Stimulated activated naive CD4-positive, alpha-beta T cell (primary cell): ENCODE data around the gene SFRP5.
A peak's percentile ranks its signal among the peaks of the same experiment; 100 is the strongest.

ENCODE experiments used
- DNase-seq, 6 experiments: peaks; one replicate each; lab custom pipeline; 2025; lab: John Stamatoyannopoulos, UW

Gene SFRP5

DNA sequence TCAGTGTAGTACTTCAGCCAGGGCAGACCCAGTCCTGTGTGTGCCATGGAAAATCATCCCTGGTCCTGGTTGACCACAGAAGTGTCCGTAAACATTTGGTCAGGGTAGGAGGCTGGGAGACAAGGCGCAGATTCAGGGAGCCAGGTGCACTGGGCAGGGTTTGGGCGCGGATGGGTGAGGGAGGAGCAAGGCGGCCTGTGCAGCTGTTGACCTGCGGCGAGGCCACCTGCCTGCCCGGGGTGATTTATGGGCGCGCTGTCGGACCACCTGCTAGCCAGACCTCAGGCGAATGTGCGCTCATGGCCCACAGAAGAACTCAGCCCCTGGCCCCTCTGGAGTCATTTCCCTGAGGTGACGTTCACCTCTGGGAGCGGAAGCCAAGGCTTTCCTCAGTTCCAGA, 6.6 kb downstream of the SFRP5 start:
- no peak for DNase-seq

GRCh38 chr10:97764519-97764931, 7.3 kb downstream of the SFRP5 start:
- DNase-seq, result no peak

DNA sequence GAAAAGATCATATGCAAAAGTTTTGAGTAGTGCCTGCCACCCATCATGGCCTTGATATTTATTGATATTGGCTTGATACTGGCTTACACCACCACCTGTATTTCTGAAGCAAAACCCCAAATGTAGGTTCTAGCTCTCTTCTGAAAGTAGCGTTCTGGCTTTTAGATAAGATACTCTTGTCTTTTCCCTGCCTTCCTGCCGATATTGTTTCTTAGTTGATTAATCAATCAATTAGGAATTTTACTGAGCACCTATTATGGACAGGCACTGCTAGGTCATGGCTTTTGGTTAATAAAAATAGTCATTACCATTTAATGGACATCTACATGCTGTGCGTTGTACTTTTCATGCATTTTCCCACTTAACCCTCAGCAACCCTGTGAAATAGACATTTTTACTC, 7.9 kb downstream of the SFRP5 start:
- DNase-seq, result no peak

DNA sequence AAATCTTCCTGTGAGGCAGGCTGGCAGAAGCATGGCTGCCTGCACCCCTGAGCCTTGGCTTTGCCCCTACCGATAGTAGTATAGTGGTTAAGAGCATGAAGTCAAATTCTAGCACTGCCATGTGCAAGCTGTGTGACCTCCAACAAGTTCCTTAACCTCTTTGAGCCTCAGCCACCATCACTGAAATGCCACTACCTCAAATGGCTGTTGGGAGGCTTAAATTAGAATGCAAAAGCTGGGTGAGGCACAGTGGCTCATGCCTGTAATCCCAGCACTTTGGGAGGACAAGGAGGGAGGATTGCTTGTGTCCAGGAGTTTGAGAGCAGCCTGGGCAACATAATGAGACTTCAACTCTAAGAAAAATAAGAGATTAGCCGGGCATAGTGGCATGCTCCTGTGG, 8.4 kb downstream of the SFRP5 start:
- DNase-seq, result no peak

DNA sequence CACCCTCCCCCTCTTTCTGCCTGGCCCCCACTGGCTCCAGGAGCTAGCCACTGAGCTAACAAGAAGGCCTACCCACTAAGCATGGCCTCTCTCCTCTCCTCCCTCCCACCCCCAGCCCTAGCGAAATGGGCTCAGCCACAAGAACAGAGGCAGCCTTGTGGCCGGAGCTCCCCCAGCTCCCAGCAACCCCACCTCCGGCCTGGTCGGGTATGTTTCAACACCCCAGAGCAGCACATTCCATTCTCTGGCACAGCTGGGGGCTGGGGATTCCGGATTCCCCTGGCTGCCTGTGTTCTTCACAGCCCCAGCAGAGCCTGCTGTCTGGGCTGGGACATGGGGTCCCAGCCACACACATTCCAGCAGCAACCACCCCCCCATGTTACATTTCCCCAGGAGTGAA, 9.0 kb downstream of the SFRP5 start:
- DNase-seq, result no peak

- no peak for DNase-seq
Measured at GRCh38 chr10:97762056-97762455, 9.7 kb downstream of the SFRP5 start.

DNA sequence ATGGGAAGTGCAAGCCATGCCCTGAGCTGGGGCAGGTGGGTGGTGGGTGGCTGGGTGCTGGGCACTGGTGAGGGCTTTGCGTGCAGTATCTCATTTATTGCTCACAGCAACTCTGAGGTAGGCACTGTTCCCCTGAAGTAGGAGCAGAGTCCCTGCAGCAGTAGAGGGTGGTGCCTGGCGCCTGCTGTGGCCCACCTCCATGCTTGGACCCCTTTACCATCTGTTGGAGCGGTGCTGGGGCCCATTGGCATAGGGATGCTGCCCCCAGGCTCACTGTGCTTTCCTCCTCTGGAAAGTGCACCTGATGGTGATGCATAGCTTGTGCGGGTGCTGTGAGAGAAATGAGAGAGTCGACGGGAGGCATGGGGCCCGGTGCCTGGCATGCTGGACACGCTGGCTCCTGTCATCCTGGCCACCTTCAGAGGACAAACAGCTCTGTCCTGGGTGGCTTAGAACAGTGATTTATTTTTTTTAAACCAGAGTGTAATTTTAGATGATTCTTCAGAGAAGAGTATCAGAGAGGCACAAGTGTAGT, 10.4 kb downstream of the SFRP5 start:
- no peak for DNase-seq

- no peak for DNase-seq
Measured at GRCh38 chr10:97760461-97761257, 11.1 kb downstream of the SFRP5 start.

DNA sequence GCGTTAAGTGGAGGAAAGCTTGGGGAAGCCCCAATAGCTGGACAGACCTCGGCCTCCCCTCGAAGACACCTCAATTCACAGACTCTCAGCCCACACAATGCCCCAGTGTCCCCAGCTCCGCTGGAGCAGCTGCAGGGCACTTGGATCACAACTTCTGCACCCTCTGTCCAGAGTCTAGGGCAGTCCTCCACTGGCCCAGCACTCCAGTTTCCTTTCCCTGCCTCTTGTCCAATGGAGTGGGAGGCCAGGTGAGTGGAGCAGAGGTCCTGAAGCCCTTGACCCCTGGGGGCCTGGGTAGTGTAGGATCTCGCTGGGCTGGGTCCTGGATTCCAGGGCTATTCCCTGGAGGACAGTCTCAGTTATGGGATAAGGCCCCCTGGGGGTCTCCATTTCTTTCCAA, 11.9 kb downstream of the SFRP5 start:
- DNase-seq, result no peak

DNA sequence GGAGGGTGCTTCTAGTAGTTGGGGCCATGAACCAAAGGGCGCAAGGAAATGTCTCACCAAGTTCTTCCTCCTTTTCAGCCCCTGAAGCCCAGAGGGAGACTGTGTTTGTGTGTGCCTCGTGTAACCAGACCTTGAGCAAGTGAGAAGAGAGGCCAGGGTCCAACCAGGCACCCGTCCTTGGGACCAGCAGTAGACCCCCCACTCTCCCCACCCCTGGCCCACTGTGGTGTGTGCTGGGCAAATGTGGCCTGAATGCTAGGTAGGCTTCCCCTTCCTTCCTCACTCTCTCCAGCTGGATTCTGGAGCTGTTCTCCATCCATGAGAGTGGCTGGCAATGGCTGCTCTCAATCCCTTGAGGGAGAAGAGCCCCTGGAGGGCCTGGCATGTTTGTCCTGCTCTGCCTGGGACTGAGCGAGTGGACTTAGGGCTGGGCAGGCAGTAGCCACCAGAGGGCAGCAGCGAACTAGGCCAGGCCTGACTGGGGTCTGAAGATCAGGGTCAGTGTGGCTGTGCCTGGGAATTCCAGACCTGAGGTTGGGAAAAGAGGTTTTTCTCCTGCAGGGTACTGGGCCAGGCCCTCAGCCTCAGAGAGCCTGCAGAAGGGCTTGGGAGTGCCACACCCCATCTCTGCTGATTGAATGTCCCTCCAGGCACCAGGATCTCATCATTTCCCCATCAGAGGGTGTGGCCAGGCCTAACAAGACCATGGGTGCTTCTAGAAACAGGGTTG, 12.5 kb downstream of the SFRP5 start:
- peak; percentile 5 to 56 (median 18) for DNase-seq

DNA sequence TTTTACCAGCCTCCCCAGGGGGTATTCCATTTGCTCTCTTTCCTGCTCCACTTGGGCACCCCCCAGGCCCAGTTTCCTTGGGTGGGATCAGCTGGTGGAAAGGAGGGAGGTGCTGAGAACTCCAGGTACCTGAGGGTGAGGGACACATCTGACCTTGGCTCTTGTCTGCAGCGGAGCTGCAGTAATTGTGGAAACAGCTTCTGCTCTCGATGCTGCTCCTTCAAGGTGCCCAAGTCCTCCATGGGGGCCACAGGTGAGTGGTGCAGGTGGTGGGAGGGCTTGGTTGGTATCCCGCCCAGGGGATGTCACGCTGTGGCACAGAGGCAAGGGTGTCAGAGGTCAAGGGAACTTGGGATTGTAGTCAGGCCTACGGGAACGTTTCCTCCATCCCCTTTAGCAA, 14.3 kb downstream of the SFRP5 start:
- DNase-seq, result no peak

GRCh38 chr10:97755718-97756117, 16.1 kb downstream of the SFRP5 start:
- DNase-seq, result no peak

DNA sequence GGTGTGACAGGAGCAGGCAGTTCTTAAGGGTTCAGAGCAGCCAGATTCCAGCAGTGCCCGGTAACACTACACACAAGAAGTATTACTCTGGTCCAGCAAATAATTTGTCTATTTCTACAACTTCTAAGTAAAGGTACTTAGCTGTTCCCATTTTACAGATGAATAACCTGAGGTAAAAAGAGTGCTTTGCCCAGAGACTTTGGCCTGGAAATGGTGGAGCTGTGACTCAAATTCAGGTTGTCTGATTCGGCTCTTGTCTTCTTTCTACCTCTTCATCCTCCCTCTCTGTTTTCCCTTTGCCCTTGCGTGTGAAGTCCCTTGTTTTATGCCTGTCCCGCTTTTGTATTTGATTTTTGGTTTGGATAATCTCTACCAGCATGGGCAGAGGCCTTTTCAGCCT, 17.1 kb downstream of the SFRP5 start:
- no peak for DNase-seq

- no peak for DNase-seq
Measured at GRCh38 chr10:97752956-97753355, 18.8 kb downstream of the SFRP5 start.

DNA sequence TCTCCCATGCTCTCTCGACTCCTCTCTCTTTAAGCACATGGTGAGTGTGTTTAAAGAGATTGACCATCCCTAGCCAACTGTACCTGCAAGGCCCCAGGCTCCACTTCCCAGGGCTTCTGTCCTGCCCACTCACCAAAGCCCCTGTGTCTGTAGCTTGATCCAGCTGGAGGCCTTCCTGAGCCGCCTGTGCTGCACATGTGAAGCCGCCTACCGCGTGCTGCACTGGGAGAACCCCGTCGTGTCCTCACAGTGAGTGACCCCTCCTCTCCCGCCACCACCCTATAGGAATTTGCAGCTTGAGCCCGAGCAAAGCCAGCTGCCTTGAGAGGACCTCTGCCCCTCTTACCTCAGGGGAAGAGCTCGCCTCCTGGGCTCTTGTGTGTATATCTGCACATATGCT, 23.7 kb downstream of the SFRP5 start:
- DNase-seq, result no peak

DNA sequence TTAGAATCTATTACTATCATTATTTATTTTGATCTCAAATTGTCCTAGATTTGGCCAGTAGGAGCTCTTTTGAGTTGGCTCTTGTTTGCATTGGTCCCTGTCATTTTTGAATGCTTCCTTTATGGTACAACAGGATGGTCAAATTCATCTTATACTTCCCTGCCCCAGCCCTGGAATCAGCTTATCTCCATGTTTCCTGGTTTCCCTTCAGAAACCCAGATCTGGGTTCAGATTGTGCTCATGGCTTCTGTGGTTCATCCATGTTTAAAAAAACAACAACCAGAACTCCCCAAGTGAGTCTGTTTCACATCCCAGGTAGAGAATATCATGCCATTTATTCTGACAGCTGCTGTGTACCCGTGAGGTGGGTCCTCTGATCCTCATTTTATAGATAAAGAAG, 24.2 kb downstream of the SFRP5 start:
- no peak for DNase-seq

DNA sequence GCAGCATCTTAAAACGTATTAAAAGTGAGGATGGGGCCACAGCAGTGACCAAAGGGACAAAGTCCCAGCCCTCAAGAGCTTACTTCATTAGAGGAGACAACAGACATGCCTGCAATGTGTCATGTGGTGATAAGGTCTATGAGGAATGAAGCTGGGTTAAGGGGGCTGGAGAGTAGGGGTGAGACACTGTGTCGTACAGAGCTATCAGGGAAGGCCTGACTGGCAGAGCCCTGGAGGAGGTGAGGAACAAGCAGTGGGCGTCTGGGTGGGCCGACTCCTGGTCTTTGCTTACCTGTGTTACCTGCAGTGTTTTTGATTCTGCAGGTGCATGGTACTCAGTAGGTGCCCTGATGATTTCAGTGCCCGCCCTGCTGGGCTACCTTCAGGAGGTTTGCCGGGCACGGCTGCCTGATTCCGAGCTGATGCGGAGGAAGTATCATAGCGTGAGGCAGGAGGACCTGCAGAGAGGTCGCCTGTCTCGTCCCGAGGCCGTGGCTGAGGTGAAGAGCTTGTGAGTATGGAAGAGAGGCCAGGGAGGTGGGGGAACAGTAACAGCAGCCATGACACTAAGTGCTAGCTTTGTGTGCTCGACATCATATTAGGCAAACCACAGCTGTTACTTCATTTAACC, 27.3 kb downstream of the SFRP5 start:
- no peak for DNase-seq

- DNase-seq, result no peak
Measured at GRCh38 chr10:97743169-97743943, 28.4 kb downstream of the SFRP5 start.

- no peak for DNase-seq
Measured at GRCh38 chr10:97740613-97741012, 31.2 kb downstream of the SFRP5 start.

DNA sequence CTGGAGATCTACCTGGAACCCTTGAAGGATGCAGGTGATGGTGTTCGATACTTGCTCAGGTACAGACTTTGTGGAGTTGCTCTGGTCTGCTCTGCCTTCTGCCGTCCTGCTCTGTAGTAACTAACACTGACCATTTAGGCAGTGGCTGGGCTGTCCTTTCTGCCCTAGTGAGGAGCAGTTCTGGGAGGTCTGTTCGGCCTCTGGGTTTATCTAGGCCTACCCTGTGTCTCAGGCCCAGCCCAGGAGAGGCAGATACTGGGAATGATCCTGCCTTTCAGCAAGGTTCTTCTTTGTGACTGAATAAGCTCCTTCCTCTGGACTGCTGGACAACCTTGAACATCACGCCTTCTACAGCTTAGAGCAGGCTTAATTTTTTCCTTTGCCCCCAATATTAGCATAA, 33.2 kb downstream of the SFRP5 start:
- DNase-seq, result no peak

- DNase-seq, result peak in 1 of 6 experiments; percentile 36
Measured at GRCh38 chr10:97737770-97738265, 34.0 kb downstream of the SFRP5 start.
